Measurements from ENCODE around the gene TBC1D19.
A peak's percentile ranks its signal among the peaks of the same experiment; 100 is the strongest.

The TBC1D19 gene

DNA sequence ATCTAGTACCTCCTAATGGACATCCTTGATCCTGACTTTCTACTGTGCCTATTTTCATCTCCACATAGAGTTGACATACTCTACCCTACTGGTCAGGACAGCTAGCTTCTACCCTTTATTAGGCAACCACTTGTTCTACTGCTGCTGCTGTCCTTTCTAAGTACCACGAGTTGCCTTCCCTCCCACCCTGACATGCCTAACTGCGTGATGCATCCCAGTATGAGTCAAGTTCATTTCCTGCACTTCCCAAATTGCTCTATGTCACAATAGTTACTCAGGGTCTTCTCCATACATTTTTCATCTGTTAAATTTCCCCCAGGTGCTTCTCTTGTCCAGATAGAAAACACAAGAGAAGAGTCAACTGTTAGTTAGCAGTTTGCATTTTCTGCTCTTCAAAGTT is 133.4 kb downstream of the TBC1D19 start:
- Histone ChIP-seq H3K36me3 (ENCODE audit: control insufficient read depth, insufficient read depth, low read length) (no peaks in the 10 kb centered on the region), H3K27me3 (replicated peaks; ENCODE audit: control insufficient read depth, insufficient read depth, low read length) (no peaks in the 10 kb centered on the region), H3K4me3 (replicated peaks; ENCODE audit: low read depth, low read length) (no peak overlapping the region)
- no peak for DNase-seq (ENCODE audit: extremely low read depth, insufficient read length)
- TF ChIP-seq, protein P1, sequence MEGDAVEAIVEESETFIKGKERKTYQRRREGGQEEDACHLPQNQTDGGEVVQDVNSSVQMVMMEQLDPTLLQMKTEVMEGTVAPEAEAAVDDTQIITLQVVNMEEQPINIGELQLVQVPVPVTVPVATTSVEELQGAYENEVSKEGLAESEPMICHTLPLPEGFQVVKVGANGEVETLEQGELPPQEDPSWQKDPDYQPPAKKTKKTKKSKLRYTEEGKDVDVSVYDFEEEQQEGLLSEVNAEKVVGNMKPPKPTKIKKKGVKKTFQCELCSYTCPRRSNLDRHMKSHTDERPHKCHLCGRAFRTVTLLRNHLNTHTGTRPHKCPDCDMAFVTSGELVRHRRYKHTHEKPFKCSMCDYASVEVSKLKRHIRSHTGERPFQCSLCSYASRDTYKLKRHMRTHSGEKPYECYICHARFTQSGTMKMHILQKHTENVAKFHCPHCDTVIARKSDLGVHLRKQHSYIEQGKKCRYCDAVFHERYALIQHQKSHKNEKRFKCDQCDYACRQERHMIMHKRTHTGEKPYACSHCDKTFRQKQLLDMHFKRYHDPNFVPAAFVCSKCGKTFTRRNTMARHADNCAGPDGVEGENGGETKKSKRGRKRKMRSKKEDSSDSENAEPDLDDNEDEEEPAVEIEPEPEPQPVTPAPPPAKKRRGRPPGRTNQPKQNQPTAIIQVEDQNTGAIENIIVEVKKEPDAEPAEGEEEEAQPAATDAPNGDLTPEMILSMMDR (IDR thresholded peaks at IDR 0.05; ENCODE audit: insufficient read depth, low read length, poor library complexity, severe bottlenecking), result no peak

DNA sequence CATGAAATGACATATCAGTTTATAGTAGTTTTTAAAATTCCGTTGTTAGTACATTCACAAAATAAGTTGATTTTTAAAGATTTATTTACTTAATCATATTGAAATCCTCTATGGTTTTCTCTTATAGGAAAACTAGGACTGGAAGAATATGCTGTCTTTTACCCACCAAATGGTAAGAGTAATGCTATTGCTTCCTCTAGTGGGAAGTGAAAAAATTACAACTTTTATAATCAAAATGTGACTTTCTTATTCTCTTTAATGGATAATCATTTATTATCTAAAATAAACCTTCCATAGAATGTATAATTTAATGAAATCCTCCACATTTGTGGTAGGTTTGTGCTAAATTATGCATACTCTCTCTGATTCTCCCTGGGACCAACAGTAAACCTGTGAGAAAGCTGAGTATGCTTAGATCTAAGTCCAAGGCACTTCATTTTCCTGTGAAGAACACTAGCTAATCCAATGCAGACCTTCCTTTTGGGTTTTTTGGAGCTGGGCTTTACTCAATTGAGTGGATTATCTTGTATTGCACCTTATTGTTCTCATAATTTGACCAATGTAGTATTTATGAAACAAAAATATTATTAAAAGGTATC is 136.2 kb downstream of the TBC1D19 start:
- no peak overlapping the region for H3K4me3 ChIP-seq (replicated peaks; ENCODE audit: low read depth, low read length)
- no peaks in the 10 kb centered on the region for H3K36me3 ChIP-seq (ENCODE audit: control insufficient read depth, insufficient read depth, low read length)
- no peak for DNase-seq (ENCODE audit: extremely low read depth, insufficient read length)
- TF ChIP-seq, protein P1 (IDR thresholded peaks at IDR 0.05; ENCODE audit: insufficient read depth, low read length, poor library complexity, severe bottlenecking), result peak; percentile 56
- H3K27me3 ChIP-seq (replicated peaks; ENCODE audit: control insufficient read depth, insufficient read depth, low read length), result no peaks in the 10 kb centered on the region

DNA sequence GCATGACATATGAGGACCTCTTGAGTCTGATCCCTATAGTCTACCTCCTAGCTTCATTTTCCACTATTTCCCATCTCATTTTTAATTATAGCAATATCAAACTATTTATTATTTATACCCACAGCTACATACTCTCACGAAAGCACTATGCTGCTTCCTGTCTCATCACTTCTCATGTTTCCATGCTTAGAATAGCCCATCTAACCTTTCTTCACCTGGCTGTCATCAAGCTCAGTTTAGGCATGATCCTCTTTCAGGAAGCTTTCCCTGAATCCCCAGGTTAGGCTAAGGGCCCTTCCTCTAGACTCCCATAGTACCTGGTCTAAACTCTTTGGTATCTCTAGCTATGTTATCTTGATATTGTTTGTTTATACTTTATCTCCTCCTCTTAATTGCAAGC is 137.8 kb downstream of the TBC1D19 start:
- H3K27me3 ChIP-seq (replicated peaks; ENCODE audit: control insufficient read depth, insufficient read depth, low read length), result no peaks in the 10 kb centered on the region
- no peaks in the 10 kb centered on the region for H3K36me3 ChIP-seq (ENCODE audit: control insufficient read depth, insufficient read depth, low read length)
- no peak overlapping the region for H3K4me3 ChIP-seq (replicated peaks; ENCODE audit: low read depth, low read length)
- DNase-seq (ENCODE audit: extremely low read depth, insufficient read length), result no peak
- TF ChIP-seq, protein P1 (IDR thresholded peaks at IDR 0.05; ENCODE audit: insufficient read depth, low read length, poor library complexity, severe bottlenecking), result no peak

DNA sequence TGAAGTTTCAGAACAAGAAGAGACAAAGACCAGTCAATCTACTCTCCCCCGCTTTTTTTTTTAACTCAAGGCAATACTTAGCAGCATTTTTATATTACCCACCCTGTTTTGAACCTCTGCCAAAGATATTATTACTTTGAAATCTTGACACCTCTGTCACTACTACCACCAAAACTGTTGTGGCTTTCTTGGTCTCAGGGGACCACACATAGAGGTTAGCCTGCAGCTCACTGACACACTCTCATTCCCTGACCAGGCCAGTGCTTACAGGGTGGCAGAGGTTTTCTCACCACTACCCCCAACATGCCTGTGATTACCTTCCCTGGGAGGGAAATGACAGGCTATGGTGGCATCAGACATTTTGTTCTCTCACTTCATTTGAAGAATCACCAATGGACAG is 139.3 kb downstream of the TBC1D19 start:
- TF ChIP-seq, protein P1 (IDR thresholded peaks at IDR 0.05; ENCODE audit: insufficient read depth, low read length, poor library complexity, severe bottlenecking), result no peak
- H3K4me3 ChIP-seq (replicated peaks; ENCODE audit: low read depth, low read length), result no peak overlapping the region
- DNase-seq (ENCODE audit: extremely low read depth, insufficient read length), result no peak
- no peaks in the 10 kb centered on the region for H3K27me3 ChIP-seq (replicated peaks; ENCODE audit: control insufficient read depth, insufficient read depth, low read length)
- no peaks in the 10 kb centered on the region for H3K36me3 ChIP-seq (ENCODE audit: control insufficient read depth, insufficient read depth, low read length)

DNA sequence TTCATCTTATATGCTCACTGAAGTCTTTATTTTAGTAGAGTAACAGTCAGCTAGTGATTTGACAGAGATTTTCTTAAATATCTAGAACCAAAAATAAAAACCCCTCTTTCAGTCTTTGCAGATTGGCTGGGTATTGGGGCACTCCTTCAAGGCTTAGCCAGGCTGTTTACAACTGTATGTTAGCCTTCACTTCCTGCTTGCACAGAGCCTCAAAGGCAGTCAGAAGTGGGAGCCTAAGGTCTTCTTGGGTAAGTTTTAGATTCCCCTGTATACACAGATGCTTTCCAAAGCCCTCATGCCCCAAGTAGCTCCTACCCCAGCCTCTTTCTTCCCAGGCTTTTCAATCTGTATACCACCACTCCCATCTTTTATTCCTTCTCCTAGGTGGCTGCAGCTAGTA is 140.7 kb downstream of the TBC1D19 start:
- DNase-seq (ENCODE audit: extremely low read depth, insufficient read length), result no peak
- H3K4me3 ChIP-seq (replicated peaks; ENCODE audit: low read depth, low read length), result no peak overlapping the region
- TF ChIP-seq, protein P1 (IDR thresholded peaks at IDR 0.05; ENCODE audit: insufficient read depth, low read length, poor library complexity, severe bottlenecking), result no peak

More for the DNA sequence above, 140.7 kb downstream of the TBC1D19 start:
- H3K27me3 ChIP-seq (replicated peaks; ENCODE audit: control insufficient read depth, insufficient read depth, low read length), result no peaks in the 10 kb centered on the region
- H3K36me3 ChIP-seq (ENCODE audit: control insufficient read depth, insufficient read depth, low read length), result no peaks in the 10 kb centered on the region
